Mesenchymal stem cell (in vitro differentiated cells and primary cell): ENCODE measurements around the gene DNTTIP2.

Experiments
- DNase-seq: peaks from one replicate; pipeline ENCODE4 v3.0.0-alpha.2; 2013
- H2AFZ ChIP-seq: one replicate; pipeline ENCODE4 v1.6.1; 2013; ENCODE audit warnings: low read depth, mild to moderate bottlenecking, control low read depth, inconsistent platforms, low read length, moderate library complexity
- H2AK5ac ChIP-seq: 2 replicates; pipeline ENCODE4 v1.6.1; 2013; ENCODE audit warnings: low read length, moderate library complexity, mild to moderate bottlenecking, inconsistent platforms; ENCODE audit not compliant: severe bottlenecking
- H2BK120ac ChIP-seq: one replicate; pipeline ENCODE4 v1.6.1; 2013; ENCODE audit warnings: low read depth, mild to moderate bottlenecking, inconsistent platforms, low read length, moderate library complexity
- H2BK12ac ChIP-seq, 2 experiments: one replicate each; pipeline ENCODE4 v1.6.1; 2013; ENCODE audit warnings: inconsistent platforms in 2 of 2, low read length in 2 of 2, mild to moderate bottlenecking in 2 of 2, moderate library complexity in 2 of 2, control low read depth in 1 of 2
- H2BK15ac ChIP-seq: one replicate; pipeline ENCODE4 v1.6.1; 2013; ENCODE audit warnings: mild to moderate bottlenecking, low read depth, inconsistent platforms; ENCODE audit not compliant: poor library complexity, severe bottlenecking
- H2BK5ac ChIP-seq: 2 replicates; pipeline ENCODE4 v1.6.1; 2013; ENCODE audit warnings: low read depth, mild to moderate bottlenecking, low read length, control low read depth, inconsistent platforms; ENCODE audit not compliant: poor library complexity, severe bottlenecking
- H3K14ac ChIP-seq, 2 experiments: one replicate each; pipeline ENCODE4 v1.6.1; 2013; ENCODE audit warnings: inconsistent platforms in 2 of 2, low read length in 2 of 2, control low read depth in 1 of 2, mild to moderate bottlenecking in 1 of 2, moderate library complexity in 1 of 2
- H3K18ac ChIP-seq, 2 experiments: one replicate each; pipeline ENCODE4 v1.6.1; 2013; ENCODE audit warnings: inconsistent platforms in 2 of 2, low read length in 2 of 2, control low read depth in 1 of 2, low read depth in 1 of 2, mild to moderate bottlenecking in 1 of 2
- H3K23ac ChIP-seq, 2 experiments: one replicate each; pipeline ENCODE4 v1.6.1; 2013; ENCODE audit warnings: inconsistent platforms in 2 of 2, low read length in 2 of 2, mild to moderate bottlenecking in 2 of 2, moderate library complexity in 2 of 2, control low read depth in 1 of 2
- H3K27ac ChIP-seq: 2 replicates; pipeline ENCODE4 v1.5.1; 2013; ENCODE audit warnings: mild to moderate bottlenecking, moderate library complexity, low read length, control low read depth, inconsistent platforms; ENCODE audit not compliant: poor library complexity, severe bottlenecking
- H3K27me3 ChIP-seq, 2 experiments: 2 replicates each; pipeline versions ENCODE4 v1.6.1 to v1.7.0; 2013; ENCODE audit warnings: low read length in 2 of 2, mild to moderate bottlenecking in 2 of 2, moderate library complexity in 2 of 2, control low read depth in 1 of 2, inconsistent platforms in 1 of 2; ENCODE audit not compliant: control insufficient read depth in 1 of 2, insufficient read depth in 1 of 2
- H3K36me3 ChIP-seq, 2 experiments: 2 replicates each; pipeline versions ENCODE4 v1.6.1 to v1.7.0; 2013; ENCODE audit warnings: low read length in 2 of 2, control low read depth in 1 of 2, inconsistent platforms in 1 of 2, low read depth in 1 of 2, mild to moderate bottlenecking in 1 of 2; ENCODE audit not compliant: insufficient read depth in 2 of 2, control insufficient read depth in 1 of 2
- H3K4ac ChIP-seq, 2 experiments: one replicate each; pipeline ENCODE4 v1.6.1; 2013; ENCODE audit warnings: inconsistent platforms in 2 of 2, low read length in 2 of 2, mild to moderate bottlenecking in 2 of 2, moderate library complexity in 2 of 2, control low read depth in 1 of 2, low read depth in 1 of 2
- H3K4me1 ChIP-seq: 2 replicates; pipeline ENCODE4 v1.6.1; 2013; ENCODE audit warnings: low read depth, low read length, control low read depth; ENCODE audit not compliant: control insufficient read depth, insufficient read depth
- H3K4me2 ChIP-seq: 2 replicates; pipeline ENCODE4 v1.6.1; 2013; ENCODE audit warnings: low read length, mild to moderate bottlenecking, inconsistent platforms; ENCODE audit not compliant: poor library complexity, severe bottlenecking
- H3K4me3 ChIP-seq, 2 experiments: 2 replicates each; pipeline versions ENCODE4 v1.5.1 to v1.7.0; 2013; ENCODE audit warnings: low read length in 2 of 2, mild to moderate bottlenecking in 2 of 2, control low read depth in 1 of 2, low read depth in 1 of 2; ENCODE audit not compliant: insufficient read depth in 1 of 2
- H3K79me1 ChIP-seq: replicated peaks from 2 replicates; pipeline ENCODE4 v1.6.1; 2013; ENCODE audit warnings: mild to moderate bottlenecking, control low read depth, low read length, inconsistent platforms; ENCODE audit not compliant: poor library complexity, severe bottlenecking
- H3K9ac ChIP-seq: 2 replicates; pipeline ENCODE4 v1.7.0; 2013; ENCODE audit warnings: mild to moderate bottlenecking, low read length, moderate library complexity
- H3K9me3 ChIP-seq: 2 replicates; pipeline ENCODE4 v1.7.0; 2013; ENCODE audit warnings: mild to moderate bottlenecking, low read length; ENCODE audit not compliant: control insufficient read depth
- H4K8ac ChIP-seq: one replicate; pipeline ENCODE4 v1.6.1; 2013; ENCODE audit warnings: inconsistent platforms, mild to moderate bottlenecking, low read length, moderate library complexity
- H4K91ac ChIP-seq: one replicate; pipeline ENCODE4 v1.6.1; 2013; ENCODE audit warnings: mild to moderate bottlenecking, low read length, inconsistent platforms
- WGBS: methylation state at CpG from one replicate; pipeline ENCODE4 v1.1.7; 2013; ENCODE audit warnings: mixed read lengths; 5-methylcytosine and 5-hydroxymethylcytosine counted together

The DNTTIP2 gene

GRCh38 chr1:93905051-93905450, 26.0 kb upstream of the DNTTIP2 start:
- H3K79me1 ChIP-seq = peaks cover 11% of the 10 kb centered on the region
- H3K4ac ChIP-seq = no peak overlapping the region
- no peaks in the 10 kb centered on the region for H3K9me3 ChIP-seq
- no peak overlapping the region for H2AFZ ChIP-seq
- no peak overlapping the region for H3K4me3 ChIP-seq
- no peak overlapping the region for H2BK15ac ChIP-seq
- no peak overlapping the region for H2BK12ac ChIP-seq
- no peak overlapping the region for H3K14ac ChIP-seq
- DNase-seq = no peak
- peak overlapping the region in 1 of 2 experiments; percentile 34 for H3K18ac ChIP-seq
- no peak overlapping the region for H2AK5ac ChIP-seq
- H2BK5ac ChIP-seq = no peak overlapping the region
- H2BK120ac ChIP-seq = no peak overlapping the region
- H3K36me3 ChIP-seq = peaks cover 0 to 20% of the 10 kb centered on the region in 2 experiments
- H3K4me2 ChIP-seq = no peak overlapping the region
- H3K9ac ChIP-seq = no peak overlapping the region
- no CpG with 5 or more reads among the region's 1 CpG for WGBS
- H3K27ac ChIP-seq = no peak overlapping the region
- H4K8ac ChIP-seq = no peak overlapping the region
- peaks cover 3% of the 10 kb centered on the region for H3K4me1 ChIP-seq
- H4K91ac ChIP-seq = no peak overlapping the region
- no peaks in the 10 kb centered on the region for H3K27me3 ChIP-seq
- H3K23ac ChIP-seq = no peak overlapping the region

GRCh38 chr1:93904228-93904627, 25.2 kb upstream of the DNTTIP2 start:
- Histone ChIP-seq H3K4me3 (no peak overlapping the region), H3K9me3 (no peaks in the 10 kb centered on the region), H3K4ac (no peak overlapping the region), H3K36me3 (peaks cover 0 to 28% of the 10 kb centered on the region in 2 experiments), H3K9ac (no peak overlapping the region), H2BK5ac (no peak overlapping the region), H3K79me1 (peaks cover 11% of the 10 kb centered on the region), H3K18ac (no peak overlapping the region), H4K91ac (no peak overlapping the region), H4K8ac (no peak overlapping the region), H3K4me2 (no peak overlapping the region), H2BK120ac (no peak overlapping the region), H3K4me1 (peaks cover 3% of the 10 kb centered on the region), H3K27me3 (no peaks in the 10 kb centered on the region), H2AFZ (no peak overlapping the region), H2BK15ac (no peak overlapping the region), H3K23ac (no peak overlapping the region), H2AK5ac (no peak overlapping the region), H2BK12ac (no peak overlapping the region), H3K14ac (no peak overlapping the region), H3K27ac (no peak overlapping the region)
- no peak for DNase-seq
- 66% methylated on average over 2 of the region's 2 CpGs for WGBS

- Histone ChIP-seq H3K9me3 (no peaks in the 10 kb centered on the region), H3K79me1 (peaks cover 10% of the 10 kb centered on the region), H2BK5ac (no peak overlapping the region), H3K4me3 (no peak overlapping the region), H3K9ac (no peak overlapping the region), H3K23ac (no peak overlapping the region), H2BK12ac (no peak overlapping the region), H3K27me3 (no peaks in the 10 kb centered on the region), H2BK120ac (no peak overlapping the region), H2BK15ac (no peak overlapping the region), H2AK5ac (no peak overlapping the region), H3K14ac (no peak overlapping the region), H3K4me1 (peaks cover 1% of the 10 kb centered on the region), H3K36me3 (peaks cover 3 to 58% of the 10 kb centered on the region in 2 experiments), H3K27ac (no peak overlapping the region), H4K91ac (no peak overlapping the region), H2AFZ (no peak overlapping the region), H4K8ac (no peak overlapping the region), H3K4me2 (no peak overlapping the region), H3K4ac (no peak overlapping the region), H3K18ac (no peak overlapping the region)
- 89% methylated on average over 1 of the region's 3 CpGs for WGBS
- DNase-seq = no peak
These were observed 21.9 kb upstream of the DNTTIP2 start for GRCh38 chr1:93900723-93901504.

- Histone ChIP-seq H3K4me2 (no peak overlapping the region), H3K9ac (no peak overlapping the region), H3K18ac (no peak overlapping the region), H2BK12ac (no peak overlapping the region), H3K79me1 (peaks cover 8% of the 10 kb centered on the region), H3K23ac (no peak overlapping the region), H3K9me3 (no peaks in the 10 kb centered on the region), H2AFZ (no peak overlapping the region), H3K27me3 (no peaks in the 10 kb centered on the region), H3K4ac (no peak overlapping the region), H3K27ac (no peak overlapping the region), H3K36me3 (peaks cover 3 to 68% of the 10 kb centered on the region in 2 experiments), H4K91ac (no peak overlapping the region), H2BK5ac (no peak overlapping the region), H4K8ac (no peak overlapping the region), H3K14ac (no peak overlapping the region), H2BK120ac (no peak overlapping the region), H3K4me3 (no peak overlapping the region), H2BK15ac (no peak overlapping the region), H2AK5ac (no peak overlapping the region), H3K4me1 (no peaks in the 10 kb centered on the region)
- 100% methylated on average over 1 of the region's 3 CpGs for WGBS
- DNase-seq = no peak
These were observed 20.7 kb upstream of the DNTTIP2 start for GRCh38 chr1:93899543-93900207.
